Tibial nerve (tissue), 4 donors: Measurements from ENCODE around the gene FNIP2. TPM values are rescaled to one million over a fixed set of nuclear protein-coding genes. Genes with fewer than 3 reads are reported as not detected.
A peak's percentile ranks its signal among the peaks of the same experiment; 100 is the strongest.

Experiments
- DNase-seq, 2 donors: peaks; one replicate each; pipeline ENCODE4 v3.0.0-alpha.2; 2019; ENCODE audit warnings: low spot score in 2 of 2
- H3K27ac ChIP-seq, 4 donors: fragments of 200-600 bp; sonication (generic) in 3 of 4; one replicate each; pipeline ENCODE4 v1.5.1; 2017 to 2019; ENCODE audit warnings: mild to moderate bottlenecking in 1 of 4
- H3K27me3 ChIP-seq, 2 donors: fragments of 200-600 bp; sonication (generic) in 1 of 2; one replicate each; pipeline versions ENCODE4 v1.5.1 to v1.6.0; 2017 to 2019
- H3K36me3 ChIP-seq, 3 donors: fragments of 200-600 bp; sonication (generic); one replicate each; pipeline ENCODE4 v1.5.1; 2018 to 2019
- H3K4me1 ChIP-seq, 4 donors: fragments of 200-600 bp; sonication (generic) in 3 of 4; one replicate each; pipeline ENCODE4 v1.5.1; 2017 to 2019
- H3K4me3 ChIP-seq, 4 donors: fragments of 200-600 bp; sonication (generic) in 3 of 4; one replicate each; pipeline ENCODE4 v1.5.1; 2017 to 2019; ENCODE audit warnings: mild to moderate bottlenecking in 1 of 4, moderate library complexity in 1 of 4
- H3K9me3 ChIP-seq, 4 donors: fragments of 200-600 bp; sonication (generic) in 3 of 4; one replicate each; pipeline ENCODE4 v1.5.1; 2017 to 2019
- EP300 ChIP-seq, 2 donors: sonication (generic); formaldehyde crosslinking; IDR thresholded peaks; one replicate each; pipeline ENCODE4 v1.6.1; 2017; ENCODE audit warnings: antibody characterized with exemption in 2 of 2, mild to moderate bottlenecking in 1 of 2
- POLR2A ChIP-seq, 2 donors: fragments of 450-650 bp; IDR thresholded peaks; one replicate each; pipeline ENCODE4 v1.6.1; 2017; ENCODE audit warnings: antibody characterized with exemption in 2 of 2, mild to moderate bottlenecking in 2 of 2, moderate library complexity in 2 of 2
- WGBS, 2 donors: methylation state at CpG; one replicate each; pipeline ENCODE4 v1.1.5; 2018; 5-methylcytosine and 5-hydroxymethylcytosine counted together
- total RNA-seq, 4 donors: library from RNA; depleted of rRNA; stranded (reverse); fragments of >200 nt; gene quantifications; one replicate each; pipeline ENCODE4 v1.1.0, GENCODE V29; 2016
- TF ChIP-seq, protein P1 (sequence below), 5 experiments: fragments of 200-600 bp in 3 of 5; fragments of 450-650 bp in 2 of 5; sonication (generic) in 3 of 5; IDR thresholded peaks; one replicate each; pipeline ENCODE4 v1.5.1; 2016 to 2019; ENCODE audit warnings: antibody characterized with exemption in 5 of 5, mild to moderate bottlenecking in 3 of 5, moderate library complexity in 2 of 5

The FNIP2 gene
- 10 to 100 TPM; 61.5 to 74.3 (median 69.3) TPM for total RNA-seq

DNA sequence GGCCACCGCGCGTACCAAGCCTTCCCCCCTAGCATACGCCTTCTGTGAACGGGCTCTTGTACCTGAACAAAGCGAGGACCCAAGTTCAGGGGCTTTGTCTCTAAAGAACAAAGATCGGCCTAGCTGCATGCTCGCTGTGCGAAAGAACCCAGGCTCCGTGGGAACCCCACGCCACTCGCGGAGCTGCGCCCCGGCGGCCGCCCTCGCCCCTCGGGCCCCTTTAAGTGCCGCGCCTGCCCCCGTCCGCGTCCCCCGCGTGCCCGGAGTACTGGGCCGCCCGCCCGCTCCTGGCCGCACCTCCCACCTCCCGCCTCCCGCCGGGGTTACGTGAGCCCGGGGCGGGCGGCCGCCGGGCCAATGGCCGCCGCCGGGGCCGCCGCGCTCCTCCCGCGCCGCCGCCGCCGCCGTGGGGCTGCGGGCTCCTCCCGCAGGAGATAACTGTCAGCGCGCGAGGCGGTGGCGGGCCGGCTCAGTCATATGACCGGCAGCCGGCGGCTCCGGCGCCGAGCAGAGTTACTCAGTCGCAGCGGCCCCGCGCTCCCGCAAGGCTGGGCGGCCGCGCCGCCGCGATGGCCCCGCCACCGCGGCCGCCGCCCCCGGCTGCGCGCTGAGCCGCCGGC is at the start of gene FNIP2:
Gene FNIP2, plus strand, starts transcription at position 472 of the 620 bp plus-strand sequence. CDS start 187 bp downstream, outside the sequence.
- H3K4me1 ChIP-seq: peaks cover 0 to 54% (median 20%) of the 10 kb centered on the region in 4 donors
- whole genome bisulfite sequencing, 2 donors: 1% methylated on average over 38 to 59 of the region's 88 CpGs
- H3K4me3 ChIP-seq: peak within 1 kb of the TSS; percentile 77 to 94 (median 90)
- peak within 1 kb of the TSS; percentile 83 to 97 (median 94) for H3K27ac ChIP-seq
- no peaks in the 10 kb centered on the region for H3K9me3 ChIP-seq
- H3K27me3 ChIP-seq: no peaks in the 10 kb centered on the region
- TF ChIP-seq, protein P1, sequence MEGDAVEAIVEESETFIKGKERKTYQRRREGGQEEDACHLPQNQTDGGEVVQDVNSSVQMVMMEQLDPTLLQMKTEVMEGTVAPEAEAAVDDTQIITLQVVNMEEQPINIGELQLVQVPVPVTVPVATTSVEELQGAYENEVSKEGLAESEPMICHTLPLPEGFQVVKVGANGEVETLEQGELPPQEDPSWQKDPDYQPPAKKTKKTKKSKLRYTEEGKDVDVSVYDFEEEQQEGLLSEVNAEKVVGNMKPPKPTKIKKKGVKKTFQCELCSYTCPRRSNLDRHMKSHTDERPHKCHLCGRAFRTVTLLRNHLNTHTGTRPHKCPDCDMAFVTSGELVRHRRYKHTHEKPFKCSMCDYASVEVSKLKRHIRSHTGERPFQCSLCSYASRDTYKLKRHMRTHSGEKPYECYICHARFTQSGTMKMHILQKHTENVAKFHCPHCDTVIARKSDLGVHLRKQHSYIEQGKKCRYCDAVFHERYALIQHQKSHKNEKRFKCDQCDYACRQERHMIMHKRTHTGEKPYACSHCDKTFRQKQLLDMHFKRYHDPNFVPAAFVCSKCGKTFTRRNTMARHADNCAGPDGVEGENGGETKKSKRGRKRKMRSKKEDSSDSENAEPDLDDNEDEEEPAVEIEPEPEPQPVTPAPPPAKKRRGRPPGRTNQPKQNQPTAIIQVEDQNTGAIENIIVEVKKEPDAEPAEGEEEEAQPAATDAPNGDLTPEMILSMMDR (IDR thresholded peaks at IDR 0.05): peak in 1 of 5 experiments; percentile 32
- TF ChIP-seq POLR2A (IDR thresholded peaks at IDR 0.05) (peak; percentile 46 to 75), EP300 (IDR thresholded peaks at IDR 0.05) (peak in 1 of 2 donors; percentile 62)
- H3K36me3 ChIP-seq: no peaks in the 10 kb centered on the region
- peak; percentile 61 to 64 for DNase-seq

DNA sequence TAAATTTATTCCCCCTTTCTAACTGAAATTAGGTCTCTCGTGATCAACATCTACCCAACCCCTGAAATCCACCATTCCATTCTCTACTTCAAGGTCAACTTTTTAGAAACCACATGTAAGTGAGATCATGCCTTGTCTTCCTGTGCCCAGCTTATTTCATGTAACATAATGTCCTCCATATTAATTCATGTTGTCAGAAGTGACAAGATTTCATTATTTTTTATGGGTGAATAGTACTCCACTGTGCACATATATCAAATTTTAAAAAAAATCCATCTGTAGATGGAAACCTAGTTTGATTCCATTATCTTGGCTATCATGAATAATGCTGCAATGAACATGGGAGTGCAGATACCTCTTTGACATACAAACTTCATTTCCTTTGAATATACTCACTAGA is 47.1 kb upstream of the FNIP2 start:
- H3K27ac ChIP-seq: no peak overlapping the region
- no peaks in the 10 kb centered on the region for H3K27me3 ChIP-seq
- DNase-seq: no peak
- TF ChIP-seq, protein P1 (IDR thresholded peaks at IDR 0.05): no peak
- WGBS, 2 donors: 98 to 100% methylated on average over 1 of the region's 1 CpG
- H3K9me3 ChIP-seq: no peaks in the 10 kb centered on the region
- peaks cover 0 to 35% (median 8%) of the 10 kb centered on the region in 3 donors for H3K36me3 ChIP-seq
- H3K4me3 ChIP-seq: no peak overlapping the region
- H3K4me1 ChIP-seq: peaks cover 0 to 22% (median 6%) of the 10 kb centered on the region in 4 donors

DNA sequence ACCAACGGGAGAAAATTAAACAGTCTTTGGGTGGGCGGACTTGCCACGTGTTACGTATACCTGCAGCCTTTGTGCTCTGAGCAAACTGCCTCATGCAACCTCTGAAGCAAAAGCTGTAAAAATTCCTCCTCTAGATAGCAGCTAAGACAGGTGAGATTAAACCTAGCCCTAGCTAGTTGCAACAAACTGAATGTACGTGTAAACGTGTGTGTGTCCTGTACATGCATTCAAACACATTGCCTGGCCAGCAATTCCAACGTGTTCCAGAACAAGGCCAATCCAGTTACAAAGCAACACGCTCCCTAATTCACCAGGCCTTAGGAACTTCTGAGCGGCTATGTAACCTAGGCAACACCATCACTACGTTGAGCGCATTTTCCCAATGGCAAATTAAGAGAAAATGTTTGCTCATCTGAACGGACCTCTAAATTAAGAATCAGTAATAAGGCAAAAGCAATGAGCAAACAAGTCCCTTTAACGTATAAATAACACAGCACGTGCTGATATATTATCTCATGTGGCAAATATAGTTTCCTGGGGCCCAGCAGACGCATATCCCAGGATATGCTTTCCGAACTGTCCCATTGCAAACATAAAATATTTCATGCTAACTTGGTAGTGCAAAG is 46.4 kb upstream of the FNIP2 start:
- WGBS, 2 donors: 11 to 15% methylated on average over 16 of the region's 16 CpGs

DNA sequence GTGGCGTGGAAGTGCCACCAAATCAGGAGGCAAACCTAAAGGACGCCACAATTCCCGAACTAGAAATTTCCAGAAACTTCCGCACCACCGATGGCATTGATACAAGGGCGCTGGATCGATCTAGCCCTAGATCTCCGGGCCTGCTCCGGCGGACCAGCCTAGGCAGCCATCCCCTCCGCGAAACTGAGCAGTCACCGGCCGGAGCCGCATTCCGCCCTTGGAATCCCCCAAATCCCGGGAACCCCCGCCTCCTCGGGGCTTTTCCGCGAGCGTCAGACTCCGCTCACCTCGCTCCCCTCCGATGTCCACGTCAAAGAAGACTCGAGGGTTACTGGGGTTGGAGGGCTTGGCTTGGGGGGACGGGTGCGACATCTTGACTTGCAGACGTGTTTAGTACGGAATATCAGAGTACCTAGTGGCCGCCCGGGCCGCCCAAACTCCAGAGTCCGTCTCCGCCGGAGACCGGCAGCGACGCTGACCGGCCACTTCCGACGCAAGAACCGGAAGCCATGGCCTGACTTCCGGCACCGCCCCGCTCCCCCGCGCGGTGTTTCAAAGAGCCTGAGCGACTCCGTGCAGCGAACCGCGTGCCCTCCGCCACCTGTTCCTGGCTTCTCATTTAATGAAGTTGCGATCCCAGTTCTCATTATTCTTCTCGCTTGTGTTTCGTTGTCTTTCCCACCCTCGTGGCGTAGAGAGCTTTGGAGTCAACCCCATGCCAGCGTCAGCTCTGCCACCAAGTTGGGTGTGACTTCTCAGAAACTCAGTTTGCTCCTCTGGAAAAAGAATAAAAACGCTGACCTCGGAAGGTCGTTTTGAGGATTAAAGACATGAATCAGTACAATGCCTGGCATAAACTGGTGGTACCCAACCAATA is 45.7 kb upstream of the FNIP2 start, which contains the start of gene PPID:
Gene PPID, minus strand, starts transcription at position 480 of the 877 bp plus-strand sequence. Its CDS starts 108 bp downstream, at position 372.
- Histone ChIP-seq H3K36me3 (peaks cover 0 to 21% (median 5%) of the 10 kb centered on the region in 3 donors), H3K27me3 (no peaks in the 10 kb centered on the region), H3K9me3 (no peaks in the 10 kb centered on the region), H3K27ac (peak within 1 kb of the TSS; percentile 59 to 97 (median 89)), H3K4me3 (peak within 1 kb of the TSS; percentile 54 to 94 (median 66)), H3K4me1 (peaks cover 0 to 22% (median 6%) of the 10 kb centered on the region in 4 donors)
- WGBS, 2 donors: 0 to 1% methylated on average over 58 to 62 of the region's 65 CpGs
- DNase-seq: peak; percentile 56 to 74
- TF ChIP-seq EP300 (IDR thresholded peaks at IDR 0.05) (peak; percentile 13 to 95), POLR2A (IDR thresholded peaks at IDR 0.05) (peak; percentile 56 to 79)
- TF ChIP-seq, protein P1 (IDR thresholded peaks at IDR 0.05): peak in 2 of 5 experiments; percentile 12 to 28

More for the DNA sequence above, 46.4 kb upstream of the FNIP2 start:
- H3K36me3 ChIP-seq: peaks cover 0 to 28% (median 8%) of the 10 kb centered on the region in 3 donors
- no peaks in the 10 kb centered on the region for H3K27me3 ChIP-seq
- peaks cover 0 to 22% (median 6%) of the 10 kb centered on the region in 4 donors for H3K4me1 ChIP-seq
- no peaks in the 10 kb centered on the region for H3K9me3 ChIP-seq
- H3K27ac ChIP-seq: peak overlapping the region; percentile 59 to 97 (median 89)
- no peak for DNase-seq
- peak overlapping the region; percentile 54 to 94 (median 66) for H3K4me3 ChIP-seq
- TF ChIP-seq POLR2A (IDR thresholded peaks at IDR 0.05) (no peak), EP300 (IDR thresholded peaks at IDR 0.05) (no peak)
- TF ChIP-seq, protein P1 (IDR thresholded peaks at IDR 0.05): no peak
